ENCODE results near the gene KIRREL3. TPM values are rescaled to one million over a fixed set of nuclear protein-coding genes. Genes with fewer than 3 reads are reported as not detected.

The KIRREL3 gene
- total RNA-seq, 2 donors from 2014 or later = 0.61 to 0.64 TPM

GRCh38 chr11:126547691-126548090 is 452.9 kb downstream of the KIRREL3 start:
- H3K27ac ChIP-seq = no peak overlapping the region
- no peaks in the 10 kb centered on the region for H3K36me3 ChIP-seq
- TF ChIP-seq CTCF (IDR thresholded peaks at IDR 0.05) = no peak

GRCh38 chr11:126547161-126547560 is 453.4 kb downstream of the KIRREL3 start:
- Histone ChIP-seq H3K36me3 (no peaks in the 10 kb centered on the region), H3K9ac (ENCODE audit: low read depth in 2 of 2, low read length in 2 of 2) (no peak overlapping the region), H3K4me3 (no peak overlapping the region), H3K9me3 (no peaks in the 10 kb centered on the region), H3K27ac (no peak overlapping the region), H3K4me1 (no peaks in the 10 kb centered on the region), H3K27me3 (no peaks in the 10 kb centered on the region)
- intact Hi-C loops (cut with DNase I) = no loop called here
- DNase-seq = no peak
- TF ChIP-seq CTCF (IDR thresholded peaks at IDR 0.05) = no peak

More at GRCh38 chr11:126547691-126548090, 452.9 kb downstream of the KIRREL3 start:
- Histone ChIP-seq H3K4me1 (no peaks in the 10 kb centered on the region), H3K4me3 (no peak overlapping the region), H3K9me3 (no peaks in the 10 kb centered on the region), H3K27me3 (no peaks in the 10 kb centered on the region), H3K9ac (ENCODE audit: low read depth in 2 of 2, low read length in 2 of 2) (no peak overlapping the region)
- no peak for DNase-seq
- intact Hi-C loops (cut with DNase I) = no loop called here

GRCh38 chr11:126546694-126547093 is 453.9 kb downstream of the KIRREL3 start:
- DNase-seq = no peak
- Histone ChIP-seq H3K9ac (ENCODE audit: low read depth in 2 of 2, low read length in 2 of 2) (no peak overlapping the region), H3K9me3 (no peaks in the 10 kb centered on the region), H3K4me3 (no peak overlapping the region), H3K4me1 (no peaks in the 10 kb centered on the region), H3K36me3 (no peaks in the 10 kb centered on the region), H3K27me3 (no peaks in the 10 kb centered on the region), H3K27ac (no peak overlapping the region)
- intact Hi-C loops (cut with DNase I) = no loop called here
- TF ChIP-seq CTCF (IDR thresholded peaks at IDR 0.05) = no peak

- Histone ChIP-seq H3K36me3 (no peaks in the 10 kb centered on the region), H3K27ac (no peak overlapping the region), H3K9me3 (no peaks in the 10 kb centered on the region), H3K4me3 (no peak overlapping the region), H3K27me3 (no peaks in the 10 kb centered on the region), H3K9ac (ENCODE audit: low read depth in 2 of 2, low read length in 2 of 2) (no peak overlapping the region), H3K4me1 (no peaks in the 10 kb centered on the region)
- intact Hi-C loops (cut with DNase I) = no loop called here
- DNase-seq = no peak
- no peak for TF ChIP-seq CTCF (IDR thresholded peaks at IDR 0.05)
Observed at GRCh38 chr11:126546191-126546590, 454.4 kb downstream of the KIRREL3 start.

- Histone ChIP-seq H3K27me3 (no peaks in the 10 kb centered on the region), H3K4me1 (no peaks in the 10 kb centered on the region), H3K9me3 (no peaks in the 10 kb centered on the region), H3K27ac (no peak overlapping the region), H3K36me3 (no peaks in the 10 kb centered on the region), H3K4me3 (no peak overlapping the region), H3K9ac (ENCODE audit: low read depth in 2 of 2, low read length in 2 of 2) (no peak overlapping the region)
- intact Hi-C loops (cut with DNase I) = no loop called here
- no peak for TF ChIP-seq CTCF (IDR thresholded peaks at IDR 0.05)
- no peak for DNase-seq
Observed at GRCh38 chr11:126545057-126545555, 455.5 kb downstream of the KIRREL3 start.
